Muscle layer of colon (tissue), 2 donors: ENCODE data around the gene KRTAP9-3.
"Not testable (repeated sequence)": the region's sequence is repeated elsewhere in the genome, so short reads cannot be mapped to it uniquely, and the experiment has no call there.

Experiments used
- H3K27ac ChIP-seq: one replicate; pipeline ENCODE4 v1.7.0; 2013; ENCODE audit warnings: low read depth, mild to moderate bottlenecking, low read length, moderate library complexity
- H3K27me3 ChIP-seq, 2 donors: one replicate each; pipeline ENCODE4 v1.7.0; 2013; ENCODE audit warnings: low read length in 2 of 2, mild to moderate bottlenecking in 2 of 2; ENCODE audit not compliant: insufficient read depth in 2 of 2, control insufficient read depth in 1 of 2
- H3K36me3 ChIP-seq: one replicate; pipeline ENCODE4 v1.7.0; 2013; ENCODE audit warnings: mild to moderate bottlenecking, low read length; ENCODE audit not compliant: insufficient read depth
- H3K4me1 ChIP-seq: one replicate; pipeline ENCODE4 v1.7.0; 2013; ENCODE audit warnings: mild to moderate bottlenecking, low read length; ENCODE audit not compliant: insufficient read depth
- H3K4me3 ChIP-seq, 2 donors: one replicate each; pipeline ENCODE4 v1.7.0; 2013; ENCODE audit warnings: low read length in 2 of 2, low read depth in 1 of 2, mild to moderate bottlenecking in 1 of 2, moderate library complexity in 1 of 2
- H3K9ac ChIP-seq: one replicate; pipeline ENCODE4 v1.7.0; 2013; ENCODE audit warnings: low read length
- H3K9me3 ChIP-seq: one replicate; pipeline ENCODE4 v1.7.0; 2013; ENCODE audit warnings: mild to moderate bottlenecking, low read length
- donor health status: abdominal sarcoma.
- donor health status: Adenocarcinoma of cecum.

KRTAP9-3 gene

GRCh38 chr17:41232399-41233105, at the start of gene KRTAP9-3:
Gene KRTAP9-3, plus strand, starts transcription at chr17:41232449. Its CDS starts 53 bp downstream, at chr17:41232502.
- not testable (repeated sequence) for H3K4me1 ChIP-seq, H3K9ac ChIP-seq, H3K27me3 ChIP-seq, H3K9me3 ChIP-seq, H3K27ac ChIP-seq, H3K36me3 ChIP-seq, H3K4me3 ChIP-seq

GRCh38 chr17:41184480-41184961, 47.7 kb upstream of the KRTAP9-3 start, which contains the start of gene KRTAP4-1:
Gene KRTAP4-1, minus strand, starts transcription at chr17:41184911. Its CDS starts 57 bp downstream, at chr17:41184854.
- H3K9ac ChIP-seq, result no peak within 1 kb of the TSS
- H3K36me3 ChIP-seq, result no peaks in the 10 kb centered on the region
- no peak within 1 kb of the TSS for H3K4me3 ChIP-seq
- H3K27ac ChIP-seq, result no peak within 1 kb of the TSS
- H3K4me1 ChIP-seq, result no peaks in the 10 kb centered on the region
- no peaks in the 10 kb centered on the region for H3K27me3 ChIP-seq
- H3K9me3 ChIP-seq, result no peaks in the 10 kb centered on the region

GRCh38 chr17:41185001-41185400, 47.2 kb upstream of the KRTAP9-3 start:
- no peaks in the 10 kb centered on the region for H3K4me1 ChIP-seq
- H3K4me3 ChIP-seq, result no peak overlapping the region
- H3K36me3 ChIP-seq, result no peaks in the 10 kb centered on the region
- H3K9me3 ChIP-seq, result no peaks in the 10 kb centered on the region
- no peak overlapping the region for H3K27ac ChIP-seq
- H3K27me3 ChIP-seq, result peaks cover 0 to 1% of the 10 kb centered on the region in 2 donors
- no peak overlapping the region for H3K9ac ChIP-seq

GRCh38 chr17:41186872-41187271, 45.4 kb upstream of the KRTAP9-3 start:
- no peak overlapping the region for H3K27ac ChIP-seq
- no peak overlapping the region for H3K9ac ChIP-seq
- no peaks in the 10 kb centered on the region for H3K9me3 ChIP-seq
- no peak overlapping the region for H3K4me3 ChIP-seq
- H3K4me1 ChIP-seq, result no peaks in the 10 kb centered on the region
- H3K27me3 ChIP-seq, result peaks cover 0 to 4% of the 10 kb centered on the region in 2 donors
- no peaks in the 10 kb centered on the region for H3K36me3 ChIP-seq

GRCh38 chr17:41189837-41190318, 42.4 kb upstream of the KRTAP9-3 start, which contains the start of gene KRTAP9-1:
Gene KRTAP9-1, plus strand, starts transcription at chr17:41189887. Its CDS starts 0 bp downstream, at chr17:41189887.
- H3K9me3 ChIP-seq, H3K9ac ChIP-seq, H3K4me1 ChIP-seq: not testable (repeated sequence)

GRCh38 chr17:41190328-41190727, 41.9 kb upstream of the KRTAP9-3 start:
- peaks cover 0 to 4% of the 10 kb centered on the region in 2 donors for H3K27me3 ChIP-seq
- no peaks in the 10 kb centered on the region for H3K36me3 ChIP-seq
- no peak overlapping the region for H3K4me3 ChIP-seq
- H3K9me3 ChIP-seq, result no peaks in the 10 kb centered on the region
- no peak overlapping the region for H3K9ac ChIP-seq
- H3K4me1 ChIP-seq, result no peaks in the 10 kb centered on the region
- H3K27ac ChIP-seq, result no peak overlapping the region

More at GRCh38 chr17:41189837-41190318, 42.4 kb upstream of the KRTAP9-3 start, which contains the start of gene KRTAP9-1:
- H3K27me3 ChIP-seq, H3K36me3 ChIP-seq, H3K4me3 ChIP-seq, H3K27ac ChIP-seq: not testable (repeated sequence)

- no peaks in the 10 kb centered on the region for H3K4me1 ChIP-seq
- no peak overlapping the region for H3K9ac ChIP-seq
- no peaks in the 10 kb centered on the region for H3K36me3 ChIP-seq
- H3K27me3 ChIP-seq, result no peaks in the 10 kb centered on the region
- no peak overlapping the region for H3K4me3 ChIP-seq
- H3K27ac ChIP-seq, result no peak overlapping the region
- no peaks in the 10 kb centered on the region for H3K9me3 ChIP-seq
Observed at GRCh38 chr17:41196068-41196467, 36.2 kb upstream of the KRTAP9-3 start.

- Histone ChIP-seq H3K9ac (no peak overlapping the region), H3K27me3 (no peaks in the 10 kb centered on the region), H3K4me1 (no peaks in the 10 kb centered on the region), H3K36me3 (no peaks in the 10 kb centered on the region), H3K27ac (no peak overlapping the region), H3K4me3 (no peak overlapping the region), H3K9me3 (no peaks in the 10 kb centered on the region)
Observed at GRCh38 chr17:41199421-41200078, 32.7 kb upstream of the KRTAP9-3 start.

GRCh38 chr17:41211845-41212466, 20.3 kb upstream of the KRTAP9-3 start:
- Histone ChIP-seq H3K9ac (no peak overlapping the region), H3K27me3 (peaks cover 0 to 4% of the 10 kb centered on the region in 2 donors), H3K4me1 (no peaks in the 10 kb centered on the region), H3K36me3 (no peaks in the 10 kb centered on the region), H3K4me3 (no peak overlapping the region), H3K27ac (no peak overlapping the region), H3K9me3 (no peaks in the 10 kb centered on the region)

GRCh38 chr17:41212524-41213169, 19.6 kb upstream of the KRTAP9-3 start:
- peaks cover 0 to 4% of the 10 kb centered on the region in 2 donors for H3K27me3 ChIP-seq
- H3K9me3 ChIP-seq, result no peaks in the 10 kb centered on the region
- no peak overlapping the region for H3K4me3 ChIP-seq
- H3K36me3 ChIP-seq, result no peaks in the 10 kb centered on the region
- no peak overlapping the region for H3K27ac ChIP-seq
- H3K4me1 ChIP-seq, result no peaks in the 10 kb centered on the region
- H3K9ac ChIP-seq, result no peak overlapping the region

- Histone ChIP-seq H3K9me3 (no peaks in the 10 kb centered on the region), H3K4me3 (no peak overlapping the region), H3K27ac (no peak overlapping the region), H3K9ac (no peak overlapping the region), H3K4me1 (no peaks in the 10 kb centered on the region), H3K27me3 (no peaks in the 10 kb centered on the region), H3K36me3 (no peaks in the 10 kb centered on the region)
Observed at GRCh38 chr17:41215681-41216080, 16.6 kb upstream of the KRTAP9-3 start.
